HFF-Myc (cell line): ENCODE data around the gene DNAJC10.

ENCODE experiments used
- DNase-seq: peaks from one replicate; pipeline ENCODE4 v3.0.0-alpha.2; 2011; ENCODE audit warnings: low read depth; ENCODE audit errors: extremely low read depth
- H3K4me3 ChIP-seq: replicated peaks from 2 replicates; pipeline ENCODE4 v1.5.1; 2011; ENCODE audit warnings: low read depth, mild to moderate bottlenecking, control low read depth, low read length
- CTCF ChIP-seq: IDR thresholded peaks from 2 replicates; pipeline ENCODE4 v1.5.1; 2012; ENCODE audit warnings: mild to moderate bottlenecking, low read depth, low read length, control low read depth; ENCODE audit errors: missing control alignments

Gene DNAJC10

GRCh38 chr2:182784058-182784706 is 68.1 kb downstream of the DNAJC10 start:
- no peak for TF ChIP-seq CTCF
- DNase-seq: no peak
- H3K4me3 ChIP-seq: no peak overlapping the region

- TF ChIP-seq CTCF: peak; percentile 29
- no peak overlapping the region for H3K4me3 ChIP-seq
- DNase-seq: no peak
Measured at GRCh38 chr2:182784777-182785176, 68.7 kb downstream of the DNAJC10 start.

- DNase-seq: no peak
- TF ChIP-seq CTCF: no peak
- H3K4me3 ChIP-seq: no peak overlapping the region
Measured at GRCh38 chr2:182792441-182792840, 76.4 kb downstream of the DNAJC10 start.

- TF ChIP-seq CTCF: no peak
- H3K4me3 ChIP-seq: no peak overlapping the region
- no peak for DNase-seq
Measured at GRCh38 chr2:182798736-182799135, 82.7 kb downstream of the DNAJC10 start.

GRCh38 chr2:182804128-182804527 is 88.1 kb downstream of the DNAJC10 start:
- TF ChIP-seq CTCF: no peak
- H3K4me3 ChIP-seq: no peak overlapping the region
- no peak for DNase-seq

- no peak for TF ChIP-seq CTCF
- no peak overlapping the region for H3K4me3 ChIP-seq
- no peak for DNase-seq
Measured at GRCh38 chr2:182807319-182807718, 91.3 kb downstream of the DNAJC10 start.

- no peak for DNase-seq
- H3K4me3 ChIP-seq: no peak overlapping the region
- TF ChIP-seq CTCF: no peak
Measured at GRCh38 chr2:182810087-182810486, 94.0 kb downstream of the DNAJC10 start.
